Left ventricle myocardium inferior (tissue), 1 donor: ENCODE results near the gene CYB561D1. TPM values are rescaled to one million over a fixed set of nuclear protein-coding genes. Genes with fewer than 3 reads are reported as not detected.

Source experiments
- DNase-seq: peaks from one replicate; pipeline ENCODE4 v3.0.0-alpha.2; 2020
- H3K27ac ChIP-seq: fragments of 200-600 bp; replicated peaks from 2 replicates; pipeline ENCODE4 v1.8.0; 2021
- H3K27me3 ChIP-seq: fragments of 200-600 bp; 2 replicates; pipeline ENCODE4 v1.8.0; 2021; ENCODE audit warnings: low read depth
- H3K36me3 ChIP-seq: fragments of 200-600 bp; 2 replicates; pipeline ENCODE4 v1.8.0; 2021
- H3K4me1 ChIP-seq: fragments of 200-600 bp; 2 replicates; pipeline ENCODE4 v1.8.0; 2021
- H3K4me3 ChIP-seq: fragments of 200-600 bp; 2 replicates; pipeline ENCODE4 v1.8.0; 2021; ENCODE audit warnings: mild to moderate bottlenecking, moderate library complexity
- H3K9me3 ChIP-seq: fragments of 200-600 bp; replicated peaks from 2 replicates; pipeline ENCODE4 v1.8.0; 2021
- intact Hi-C: fragments of 100-400 bp; cut with micrococcal nuclease; formaldehyde crosslinking; loops from one replicate; pipeline ENCODE4 v1.11.0; 2022
- total RNA-seq: library from RNA; stranded (reverse); fragmentation: NEBNext Ultra II Directional; extraction: Animal tissue kit (Norgen Biotek cat#: 25700); gene quantifications from one replicate; pipeline ENCODE4 v1.2.1, GENCODE V29; 2021
- TF ChIP-seq, protein P1 (sequence below): fragments of 200-600 bp; IDR thresholded peaks from 2 replicates; pipeline ENCODE4 v1.8.0; 2021; ENCODE audit warnings: antibody characterized with exemption, mild to moderate bottlenecking, borderline replicate concordance
- donor health status: DM: no; HTN: yes; CAD: no; lungs with severe emphysema.

Gene CYB561D1
- total RNA-seq, 1 donor from 2014 or later: 4.6 TPM

DNA sequence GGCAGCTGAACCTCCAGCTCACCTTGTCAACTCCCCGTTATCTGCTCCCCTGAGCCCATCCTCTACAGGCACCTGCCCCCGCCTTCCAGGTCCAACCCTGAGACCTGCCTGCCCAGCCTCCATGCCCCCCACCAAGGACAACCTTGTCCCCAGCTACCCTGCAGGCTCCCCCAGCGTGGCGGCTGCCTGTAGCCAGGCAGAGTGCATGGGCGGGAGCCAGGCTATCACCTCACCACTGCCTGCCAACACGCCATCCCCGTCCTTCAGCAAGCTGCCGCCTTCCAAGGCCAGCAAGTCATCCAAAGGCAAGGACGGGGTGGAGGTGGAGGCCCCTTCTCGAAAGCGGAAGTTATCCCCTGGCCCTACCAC lies 3.0 kb upstream of the CYB561D1 start:
- Histone ChIP-seq H3K36me3 (peaks cover 20% of the 10 kb centered on the region), H3K27ac (peak overlapping the region; percentile 59)
- DNase-seq: no peak

DNA sequence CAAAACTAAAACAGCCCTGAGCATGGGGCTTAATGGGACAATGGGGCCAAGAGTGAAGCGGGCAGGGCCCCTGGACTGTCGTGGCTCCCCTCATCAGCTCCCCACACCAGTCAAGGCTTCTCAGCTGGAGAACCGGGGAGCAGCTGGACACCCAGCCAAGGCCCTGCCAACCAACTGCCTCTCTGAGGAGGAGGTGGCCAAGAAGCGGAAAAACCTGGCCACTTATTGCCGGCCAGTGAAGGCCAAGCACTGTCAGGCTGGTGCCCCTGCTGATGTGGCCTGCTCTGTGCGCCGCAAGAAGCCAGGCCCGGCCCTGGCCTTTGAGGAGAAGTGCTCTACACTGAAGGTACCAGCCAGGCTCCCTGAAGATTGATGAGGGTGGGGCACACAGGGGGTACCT lies 2.5 kb upstream of the CYB561D1 start:
- H3K36me3 ChIP-seq: peaks cover 24% of the 10 kb centered on the region
- intact Hi-C loops: no loop called here
- DNase-seq: no peak
- TF ChIP-seq, protein P1, sequence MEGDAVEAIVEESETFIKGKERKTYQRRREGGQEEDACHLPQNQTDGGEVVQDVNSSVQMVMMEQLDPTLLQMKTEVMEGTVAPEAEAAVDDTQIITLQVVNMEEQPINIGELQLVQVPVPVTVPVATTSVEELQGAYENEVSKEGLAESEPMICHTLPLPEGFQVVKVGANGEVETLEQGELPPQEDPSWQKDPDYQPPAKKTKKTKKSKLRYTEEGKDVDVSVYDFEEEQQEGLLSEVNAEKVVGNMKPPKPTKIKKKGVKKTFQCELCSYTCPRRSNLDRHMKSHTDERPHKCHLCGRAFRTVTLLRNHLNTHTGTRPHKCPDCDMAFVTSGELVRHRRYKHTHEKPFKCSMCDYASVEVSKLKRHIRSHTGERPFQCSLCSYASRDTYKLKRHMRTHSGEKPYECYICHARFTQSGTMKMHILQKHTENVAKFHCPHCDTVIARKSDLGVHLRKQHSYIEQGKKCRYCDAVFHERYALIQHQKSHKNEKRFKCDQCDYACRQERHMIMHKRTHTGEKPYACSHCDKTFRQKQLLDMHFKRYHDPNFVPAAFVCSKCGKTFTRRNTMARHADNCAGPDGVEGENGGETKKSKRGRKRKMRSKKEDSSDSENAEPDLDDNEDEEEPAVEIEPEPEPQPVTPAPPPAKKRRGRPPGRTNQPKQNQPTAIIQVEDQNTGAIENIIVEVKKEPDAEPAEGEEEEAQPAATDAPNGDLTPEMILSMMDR: no peak
- no peaks in the 10 kb centered on the region for H3K27me3 ChIP-seq
- H3K4me3 ChIP-seq: no peak overlapping the region
- H3K27ac ChIP-seq: peak overlapping the region; percentile 59
- no peaks in the 10 kb centered on the region for H3K9me3 ChIP-seq
- H3K4me1 ChIP-seq: peaks cover 38% of the 10 kb centered on the region

More for the DNA sequence above, 3.0 kb upstream of the CYB561D1 start:
- H3K9me3 ChIP-seq: no peaks in the 10 kb centered on the region
- TF ChIP-seq, protein P1: peak; percentile 6
- peaks cover 38% of the 10 kb centered on the region for H3K4me1 ChIP-seq
- H3K27me3 ChIP-seq: no peaks in the 10 kb centered on the region
- intact Hi-C loops: no loop called here
- no peak overlapping the region for H3K4me3 ChIP-seq

DNA sequence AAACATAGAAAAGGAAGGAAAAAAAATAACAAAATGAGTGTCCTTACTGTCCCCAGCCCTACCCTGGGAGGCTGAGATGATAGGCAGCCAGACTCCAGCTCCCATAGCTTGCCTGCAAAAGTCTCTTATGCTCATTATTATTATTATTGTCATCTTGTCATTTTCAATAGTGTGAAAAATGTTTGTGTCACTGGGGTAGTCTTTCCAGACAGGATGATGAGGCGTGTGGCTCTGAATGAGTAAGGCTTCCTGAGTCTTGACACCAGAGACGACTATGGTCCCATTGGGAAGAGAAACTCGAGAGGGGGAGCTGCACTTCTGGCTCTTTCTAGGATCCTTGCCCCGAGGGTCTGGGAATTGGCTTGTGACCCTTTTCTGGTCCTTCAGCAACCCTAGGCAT lies 1.1 kb upstream of the CYB561D1 start:
- TF ChIP-seq, protein P1: no peak
- H3K9me3 ChIP-seq: no peaks in the 10 kb centered on the region
- H3K27me3 ChIP-seq: no peaks in the 10 kb centered on the region
- H3K4me3 ChIP-seq: no peak overlapping the region
- peaks cover 27% of the 10 kb centered on the region for H3K36me3 ChIP-seq
- peaks cover 38% of the 10 kb centered on the region for H3K4me1 ChIP-seq
- intact Hi-C loops: no loop called here
- H3K27ac ChIP-seq: no peak overlapping the region
- no peak for DNase-seq

DNA sequence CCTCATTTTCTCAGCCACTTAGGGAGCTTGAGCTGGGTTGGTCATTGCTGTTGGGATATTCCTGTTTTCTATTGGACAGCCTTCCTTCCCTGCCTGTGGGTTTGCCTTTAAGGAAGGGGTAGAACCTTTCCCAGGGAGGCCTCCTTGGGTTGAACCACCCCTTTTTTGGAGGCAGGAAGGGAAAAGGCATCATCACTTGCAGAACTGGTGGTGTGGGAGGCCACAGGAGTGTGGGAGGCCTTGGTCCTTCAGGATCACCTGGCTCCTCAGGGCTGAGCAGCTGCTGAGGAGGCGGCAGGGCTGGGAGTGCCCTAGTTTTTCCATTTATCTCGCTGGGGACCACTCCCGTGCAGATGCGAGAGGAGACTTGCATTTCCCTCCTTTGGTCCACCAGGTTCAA lies 667 bp upstream of the CYB561D1 start:
- Histone ChIP-seq H3K36me3 (peaks cover 25% of the 10 kb centered on the region), H3K4me1 (peaks cover 40% of the 10 kb centered on the region), H3K27ac (peak overlapping the region; percentile 90), H3K9me3 (no peaks in the 10 kb centered on the region), H3K27me3 (no peaks in the 10 kb centered on the region), H3K4me3 (peak overlapping the region; percentile 94)
- DNase-seq: no peak
- intact Hi-C loops: no loop called here
- TF ChIP-seq, protein P1: no peak

DNA sequence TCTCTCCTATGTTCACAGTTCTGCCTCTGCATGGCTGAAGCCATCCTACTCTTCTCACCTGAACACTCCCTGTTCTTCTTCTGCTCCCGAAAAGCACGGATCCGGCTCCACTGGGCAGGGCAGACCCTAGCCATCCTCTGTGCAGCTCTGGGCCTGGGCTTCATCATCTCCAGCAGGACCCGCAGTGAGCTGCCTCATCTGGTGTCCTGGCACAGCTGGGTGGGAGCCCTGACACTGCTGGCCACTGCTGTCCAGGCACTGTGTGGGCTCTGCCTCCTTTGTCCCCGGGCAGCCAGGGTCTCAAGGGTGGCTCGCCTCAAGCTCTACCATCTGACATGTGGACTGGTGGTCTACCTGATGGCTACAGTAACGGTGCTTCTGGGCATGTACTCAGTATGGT lies 1.8 kb downstream of the CYB561D1 start:
- no peaks in the 10 kb centered on the region for H3K9me3 ChIP-seq
- peaks cover 38% of the 10 kb centered on the region for H3K4me1 ChIP-seq
- H3K27me3 ChIP-seq: no peaks in the 10 kb centered on the region
- intact Hi-C loops: loop anchor here (2.0 kb wide), 1 partner anchor 41 kb away; no protein-coding TSS in a partner anchor
- DNase-seq: no peak
- H3K4me3 ChIP-seq: no peak overlapping the region
- TF ChIP-seq, protein P1: no peak
- peaks cover 19% of the 10 kb centered on the region for H3K36me3 ChIP-seq
- H3K27ac ChIP-seq: no peak overlapping the region
